ENCODE data around the gene TXN.

The TXN gene

DNA sequence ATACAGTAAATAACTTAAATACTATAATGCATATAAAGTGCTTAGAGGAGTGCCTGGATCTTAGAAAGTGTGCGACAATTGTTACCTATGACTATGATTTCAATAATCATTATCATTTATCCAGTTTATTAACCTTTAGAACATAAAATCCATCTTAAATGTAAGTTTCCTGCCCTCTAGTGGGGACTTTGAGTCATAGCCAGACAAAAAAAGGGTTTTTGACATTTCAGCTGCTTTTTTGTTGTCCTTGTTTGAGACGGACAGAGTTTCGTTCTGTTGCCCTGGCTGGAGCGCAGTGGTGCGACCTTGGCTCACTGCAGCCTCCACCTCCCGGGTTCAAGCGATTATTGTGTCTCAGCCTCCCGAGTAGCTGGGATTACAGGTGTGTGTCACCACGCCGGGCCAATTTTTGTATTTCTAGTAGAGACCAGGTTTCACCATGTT is 38.6 kb downstream of the TXN start:
- Histone ChIP-seq H3K36me3 (ENCODE audit: low read depth) (no peaks in the 10 kb centered on the region), H3K9me3 (ENCODE audit: severe bottlenecking) (no peaks in the 10 kb centered on the region), H3K27ac (ENCODE audit: poor library complexity, severe bottlenecking) (no peak overlapping the region), H3K27me3 (ENCODE audit: insufficient read depth, poor library complexity, severe bottlenecking) (no peaks in the 10 kb centered on the region), H3K4me1 (ENCODE audit: insufficient read depth, poor library complexity, severe bottlenecking) (no peaks in the 10 kb centered on the region), H3K4me3 (ENCODE audit: severe bottlenecking) (no peak overlapping the region)
- ATAC-seq (ENCODE audit: low read depth), result no peak
- TF ChIP-seq, protein P1, sequence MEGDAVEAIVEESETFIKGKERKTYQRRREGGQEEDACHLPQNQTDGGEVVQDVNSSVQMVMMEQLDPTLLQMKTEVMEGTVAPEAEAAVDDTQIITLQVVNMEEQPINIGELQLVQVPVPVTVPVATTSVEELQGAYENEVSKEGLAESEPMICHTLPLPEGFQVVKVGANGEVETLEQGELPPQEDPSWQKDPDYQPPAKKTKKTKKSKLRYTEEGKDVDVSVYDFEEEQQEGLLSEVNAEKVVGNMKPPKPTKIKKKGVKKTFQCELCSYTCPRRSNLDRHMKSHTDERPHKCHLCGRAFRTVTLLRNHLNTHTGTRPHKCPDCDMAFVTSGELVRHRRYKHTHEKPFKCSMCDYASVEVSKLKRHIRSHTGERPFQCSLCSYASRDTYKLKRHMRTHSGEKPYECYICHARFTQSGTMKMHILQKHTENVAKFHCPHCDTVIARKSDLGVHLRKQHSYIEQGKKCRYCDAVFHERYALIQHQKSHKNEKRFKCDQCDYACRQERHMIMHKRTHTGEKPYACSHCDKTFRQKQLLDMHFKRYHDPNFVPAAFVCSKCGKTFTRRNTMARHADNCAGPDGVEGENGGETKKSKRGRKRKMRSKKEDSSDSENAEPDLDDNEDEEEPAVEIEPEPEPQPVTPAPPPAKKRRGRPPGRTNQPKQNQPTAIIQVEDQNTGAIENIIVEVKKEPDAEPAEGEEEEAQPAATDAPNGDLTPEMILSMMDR (IDR thresholded peaks at IDR 0.05; ENCODE audit: poor library complexity, severe bottlenecking), result peak; percentile 83
- DNase-seq (ENCODE audit: low spot score), result no peak

DNA sequence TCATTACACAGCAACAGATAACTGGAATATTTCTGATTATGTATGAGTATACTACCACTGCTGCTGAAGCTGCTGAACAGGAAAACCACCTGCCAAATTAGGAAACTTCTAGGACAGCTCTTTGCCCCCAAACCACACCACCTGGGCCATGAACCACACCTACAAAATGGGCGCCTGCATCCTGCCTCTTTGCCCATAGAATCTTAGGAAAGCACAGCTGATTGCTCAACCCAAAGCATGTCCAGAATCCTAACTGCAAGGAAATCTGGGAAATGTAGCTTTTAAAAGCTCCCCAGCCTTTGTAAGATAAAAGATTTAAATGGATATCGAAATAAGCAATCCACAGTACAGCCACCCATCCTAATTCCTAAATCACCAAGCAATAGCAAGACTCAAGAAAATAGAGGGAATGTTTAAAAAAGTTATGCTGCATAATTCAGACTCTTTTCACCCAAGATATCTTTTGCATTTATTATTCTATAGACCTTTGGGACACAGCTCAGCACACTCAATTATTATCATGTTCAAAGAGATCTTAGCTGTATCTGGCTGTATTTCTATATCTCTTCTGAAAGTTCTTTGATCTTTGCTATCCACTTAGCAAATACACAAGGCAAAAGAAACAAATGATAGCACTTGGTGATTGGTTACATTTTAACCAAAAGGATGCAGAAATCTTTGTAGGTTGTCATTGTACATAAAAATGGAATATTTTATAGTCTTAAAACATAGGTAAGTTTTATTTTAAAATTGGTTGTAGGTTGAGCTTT is 41.5 kb downstream of the TXN start:
- no peak for ATAC-seq (ENCODE audit: low read depth)
- no peak overlapping the region for H3K4me3 ChIP-seq (ENCODE audit: severe bottlenecking)
- TF ChIP-seq, protein P1 (IDR thresholded peaks at IDR 0.05; ENCODE audit: poor library complexity, severe bottlenecking), result no peak
- no peaks in the 10 kb centered on the region for H3K27me3 ChIP-seq (ENCODE audit: insufficient read depth, poor library complexity, severe bottlenecking)
- no peaks in the 10 kb centered on the region for H3K4me1 ChIP-seq (ENCODE audit: insufficient read depth, poor library complexity, severe bottlenecking)
- no peaks in the 10 kb centered on the region for H3K9me3 ChIP-seq (ENCODE audit: severe bottlenecking)
- no peak overlapping the region for H3K27ac ChIP-seq (ENCODE audit: poor library complexity, severe bottlenecking)
- DNase-seq (ENCODE audit: low spot score), result no peak
- no peaks in the 10 kb centered on the region for H3K36me3 ChIP-seq (ENCODE audit: low read depth)

GRCh38 chr9:110214090-110214489 is 42.2 kb downstream of the TXN start:
- Histone ChIP-seq H3K9me3 (ENCODE audit: severe bottlenecking) (no peaks in the 10 kb centered on the region), H3K36me3 (ENCODE audit: low read depth) (no peaks in the 10 kb centered on the region), H3K27me3 (ENCODE audit: insufficient read depth, poor library complexity, severe bottlenecking) (no peaks in the 10 kb centered on the region), H3K27ac (ENCODE audit: poor library complexity, severe bottlenecking) (no peak overlapping the region), H3K4me3 (ENCODE audit: severe bottlenecking) (no peak overlapping the region), H3K4me1 (ENCODE audit: insufficient read depth, poor library complexity, severe bottlenecking) (no peaks in the 10 kb centered on the region)
- DNase-seq (ENCODE audit: low spot score) (no peak), ATAC-seq (ENCODE audit: low read depth) (no peak)
- TF ChIP-seq, protein P1 (IDR thresholded peaks at IDR 0.05; ENCODE audit: poor library complexity, severe bottlenecking), result no peak

GRCh38 chr9:110213413-110214044 is 42.8 kb downstream of the TXN start:
- no peaks in the 10 kb centered on the region for H3K4me1 ChIP-seq (ENCODE audit: insufficient read depth, poor library complexity, severe bottlenecking)
- TF ChIP-seq, protein P1 (IDR thresholded peaks at IDR 0.05; ENCODE audit: poor library complexity, severe bottlenecking), result no peak
- H3K27ac ChIP-seq (ENCODE audit: poor library complexity, severe bottlenecking), result no peak overlapping the region
- ATAC-seq (ENCODE audit: low read depth), result no peak
- H3K36me3 ChIP-seq (ENCODE audit: low read depth), result no peaks in the 10 kb centered on the region
- DNase-seq (ENCODE audit: low spot score), result no peak
- no peaks in the 10 kb centered on the region for H3K9me3 ChIP-seq (ENCODE audit: severe bottlenecking)
- no peaks in the 10 kb centered on the region for H3K27me3 ChIP-seq (ENCODE audit: insufficient read depth, poor library complexity, severe bottlenecking)
- H3K4me3 ChIP-seq (ENCODE audit: severe bottlenecking), result no peak overlapping the region

GRCh38 chr9:110208031-110208430 is 48.3 kb downstream of the TXN start, which contains the start of gene C9orf152:
TSS of gene C9orf152 (minus strand) at chr9:110208159. CDS start at chr9:110207579, 580 bp downstream.
- no peaks in the 10 kb centered on the region for H3K27me3 ChIP-seq (ENCODE audit: insufficient read depth, poor library complexity, severe bottlenecking)
- TF ChIP-seq, protein P1 (IDR thresholded peaks at IDR 0.05; ENCODE audit: poor library complexity, severe bottlenecking), result no peak
- H3K36me3 ChIP-seq (ENCODE audit: low read depth), result no peaks in the 10 kb centered on the region
- H3K4me1 ChIP-seq (ENCODE audit: insufficient read depth, poor library complexity, severe bottlenecking), result peaks cover 3% of the 10 kb centered on the region
- no peak for ATAC-seq (ENCODE audit: low read depth)
- no peak within 1 kb of the TSS for H3K4me3 ChIP-seq (ENCODE audit: severe bottlenecking)
- no peak within 1 kb of the TSS for H3K27ac ChIP-seq (ENCODE audit: poor library complexity, severe bottlenecking)
- no peaks in the 10 kb centered on the region for H3K9me3 ChIP-seq (ENCODE audit: severe bottlenecking)
- DNase-seq (ENCODE audit: low spot score), result no peak

Measured in RWPE2 (cell line).